HEK293 (cell line): Measurements from ENCODE around the gene RFNG.

Experiments
- BCL11B ChIP-seq: fragments of 450-650 bp; formaldehyde crosslinking; IDR thresholded peaks from 2 replicates; pipeline ENCODE4 v1.5.1; 2016; ENCODE audit warnings: low read depth, missing biosample characterization, missing genetic modification characterization
- OSR2 ChIP-seq: fragments of 450-650 bp; formaldehyde crosslinking; IDR thresholded peaks from 2 replicates; pipeline ENCODE4 v1.5.1; 2016; ENCODE audit warnings: missing biosample characterization, missing genetic modification characterization
- PATZ1 ChIP-seq: fragments of 450-650 bp; formaldehyde crosslinking; IDR thresholded peaks from 2 replicates; pipeline ENCODE4 v1.5.1; 2016; ENCODE audit warnings: missing biosample characterization, missing genetic modification characterization
- PRDM6 ChIP-seq: fragments of 450-650 bp; formaldehyde crosslinking; IDR thresholded peaks from 2 replicates; pipeline ENCODE4 v1.5.1; 2017; ENCODE audit warnings: missing biosample characterization, missing genetic modification characterization
- RBAK ChIP-seq: fragments of 450-650 bp; formaldehyde crosslinking; IDR thresholded peaks from 2 replicates; pipeline ENCODE4 v1.5.1; 2016; ENCODE audit warnings: missing biosample characterization, missing genetic modification characterization
- SCRT2 ChIP-seq: fragments of 450-650 bp; formaldehyde crosslinking; IDR thresholded peaks from 2 replicates; pipeline ENCODE4 v1.5.1; 2016; ENCODE audit warnings: missing biosample characterization, missing genetic modification characterization
- SP7 ChIP-seq: fragments of 450-650 bp; formaldehyde crosslinking; IDR thresholded peaks from 2 replicates; pipeline ENCODE4 v1.5.1; 2016; ENCODE audit warnings: missing biosample characterization, missing genetic modification characterization
- ZBTB10 ChIP-seq: fragments of 450-650 bp; formaldehyde crosslinking; IDR thresholded peaks from 2 replicates; pipeline ENCODE4 v1.5.1; 2016; ENCODE audit warnings: missing biosample characterization, missing genetic modification characterization
- ZBTB11 ChIP-seq: fragments of 450-650 bp; formaldehyde crosslinking; conservative IDR thresholded peaks from 2 replicates; pipeline ENCODE4 v1.5.1; 2016; ENCODE audit warnings: low read depth, missing biosample characterization, missing genetic modification characterization
- ZBTB17 ChIP-seq: fragments of 450-650 bp; formaldehyde crosslinking; IDR thresholded peaks from 2 replicates; pipeline ENCODE4 v1.5.1; 2016; ENCODE audit warnings: missing biosample characterization, missing genetic modification characterization
- ZBTB20 ChIP-seq: fragments of 450-650 bp; formaldehyde crosslinking; IDR thresholded peaks from 2 replicates; pipeline ENCODE4 v1.5.1; 2016; ENCODE audit warnings: missing biosample characterization, missing genetic modification characterization
- ZBTB48 ChIP-seq: fragments of 450-650 bp; formaldehyde crosslinking; IDR thresholded peaks from 2 replicates; pipeline ENCODE4 v1.5.1; 2016; ENCODE audit warnings: missing biosample characterization, missing genetic modification characterization
- ZBTB8A ChIP-seq: fragments of 450-650 bp; formaldehyde crosslinking; IDR thresholded peaks from 2 replicates; pipeline ENCODE4 v1.5.1; 2016; ENCODE audit warnings: missing biosample characterization, missing genetic modification characterization
- ZFP37 ChIP-seq: fragments of 450-650 bp; formaldehyde crosslinking; IDR thresholded peaks from 2 replicates; pipeline ENCODE4 v1.5.1; 2016; ENCODE audit warnings: missing biosample characterization, missing genetic modification characterization
- ZNF324 ChIP-seq: fragments of 450-650 bp; formaldehyde crosslinking; IDR thresholded peaks from 2 replicates; pipeline ENCODE4 v1.5.1; 2016; ENCODE audit warnings: missing biosample characterization, missing genetic modification characterization
- ZNF350 ChIP-seq: fragments of 450-650 bp; formaldehyde crosslinking; IDR thresholded peaks from 2 replicates; pipeline ENCODE4 v1.5.0; 2017; ENCODE audit warnings: missing biosample characterization, mild to moderate bottlenecking, missing genetic modification characterization
- ZNF404 ChIP-seq: fragments of 450-650 bp; formaldehyde crosslinking; IDR thresholded peaks from 2 replicates; pipeline ENCODE4 v1.5.1; 2017; ENCODE audit warnings: missing biosample characterization, missing genetic modification characterization
- ZNF521 ChIP-seq: fragments of 450-650 bp; formaldehyde crosslinking; IDR thresholded peaks from 2 replicates; pipeline ENCODE4 v1.5.1; 2017; ENCODE audit warnings: missing biosample characterization, mild to moderate bottlenecking, missing genetic modification characterization
- ZNF658 ChIP-seq: fragments of 450-650 bp; formaldehyde crosslinking; IDR thresholded peaks from 2 replicates; pipeline ENCODE4; 2016; ENCODE audit warnings: missing biosample characterization, missing genetic modification characterization
- ZNF837 ChIP-seq: fragments of 450-650 bp; formaldehyde crosslinking; IDR thresholded peaks from 2 replicates; pipeline ENCODE4 v1.5.1; 2016; ENCODE audit warnings: missing biosample characterization, missing genetic modification characterization
- ZXDB ChIP-seq: fragments of 450-650 bp; formaldehyde crosslinking; IDR thresholded peaks from 2 replicates; pipeline ENCODE4 v1.5.1; 2016; ENCODE audit warnings: missing biosample characterization, missing genetic modification characterization

The RFNG gene

GRCh38 chr17:82022310-82022980 lies 29.2 kb downstream of the RFNG start, which contains the start of gene CENPX (continued):
- TF ChIP-seq PATZ1 (peak; percentile 75; the same call in 1 of the 2 replicates), SP7 (peak; percentile 57), ZNF837 (tag by site-specific recombination) (no peak), ZBTB11 (0 out of 2 replicates have a peak, but pooled peaks have one; percentile 32), ZXDB (tag by site-specific recombination) (peak; percentile 76), ZBTB20 (peak; percentile 42; the same call in 1 of the 2 replicates), RBAK (tag by site-specific recombination) (no peak), ZFP37 (0 out of 2 replicates have a peak, but pooled peaks have one; percentile 19), BCL11B (tag by site-specific recombination) (peak; percentile 77; the same call in 1 of the 2 replicates), ZNF521 (tag by site-specific recombination) (no peak), ZBTB10 (peak; percentile 53; the same call in 1 of the 2 replicates), ZBTB17 (peak; percentile 34; the same call in 1 of the 2 replicates), OSR2 (tag by site-specific recombination) (peak; percentile 87), PRDM6 (tag by site-specific recombination) (no peak), ZNF324 (0 out of 2 replicates have a peak, but pooled peaks have one; percentile 64), ZNF658 (tag by site-specific recombination) (0 out of 2 replicates have a peak, but pooled peaks have one; percentile 36), ZNF404 (tag by site-specific recombination) (no peak), ZBTB48 (tag by site-specific recombination) (0 out of 2 replicates have a peak, but pooled peaks have one; percentile 33), SCRT2 (no peak), ZNF350 (tag by site-specific recombination) (no peak), ZBTB8A (tag by site-specific recombination) (0 out of 2 replicates have a peak, but pooled peaks have one; percentile 49)
